ENCODE results near the gene USP35. TPM values are rescaled to one million over a fixed set of nuclear protein-coding genes. Genes with fewer than 3 reads are reported as not detected.

USP35 gene
- total and polyA plus RNA-seq, 5 donors from 2014 or later, result 0.11 to 15.0 (median 0.52) TPM

GRCh38 chr11:78150346-78150745, 38.4 kb upstream of the USP35 start:
- H3K4me1 ChIP-seq (ENCODE audit: control insufficient read depth, insufficient read depth, low read length, poor library complexity, severe bottlenecking), result no peaks in the 10 kb centered on the region
- no peaks in the 10 kb centered on the region for H3K36me3 ChIP-seq (ENCODE audit: control insufficient read depth, insufficient read depth, low read length)
- H3K9me3 ChIP-seq (ENCODE audit: control insufficient read depth in 2 of 2, low read length in 2 of 2), result no peaks in the 10 kb centered on the region
- H3K27me3 Mint-ChIP-seq, result no peaks in the 10 kb centered on the region
- H3K36me3 Mint-ChIP-seq, result no peaks in the 10 kb centered on the region
- ATAC-seq (ENCODE audit: low read depth in 2 of 2) (no peak), DNase-seq (no peak)
- H3K9me3 Mint-ChIP-seq, result no peaks in the 10 kb centered on the region
- H3K4me1 Mint-ChIP-seq, result peaks cover 0 to 2% (median 0%) of the 10 kb centered on the region in 4 donors
- no peak overlapping the region for H3K27ac ChIP-seq (ENCODE audit: insufficient read depth, low read length, poor library complexity, severe bottlenecking)
- H3K27ac Mint-ChIP-seq, result peak overlapping the region in 1 of 3 donors; percentile 10
- no peaks in the 10 kb centered on the region for H3K27me3 ChIP-seq (ENCODE audit: control insufficient read depth, insufficient read depth, low read length)
- H3K4me3 ChIP-seq (ENCODE audit: low read depth, low read length), result no peak overlapping the region
- peak overlapping the region in 1 of 4 donors; percentile 7 for H3K4me3 Mint-ChIP-seq

DNA sequence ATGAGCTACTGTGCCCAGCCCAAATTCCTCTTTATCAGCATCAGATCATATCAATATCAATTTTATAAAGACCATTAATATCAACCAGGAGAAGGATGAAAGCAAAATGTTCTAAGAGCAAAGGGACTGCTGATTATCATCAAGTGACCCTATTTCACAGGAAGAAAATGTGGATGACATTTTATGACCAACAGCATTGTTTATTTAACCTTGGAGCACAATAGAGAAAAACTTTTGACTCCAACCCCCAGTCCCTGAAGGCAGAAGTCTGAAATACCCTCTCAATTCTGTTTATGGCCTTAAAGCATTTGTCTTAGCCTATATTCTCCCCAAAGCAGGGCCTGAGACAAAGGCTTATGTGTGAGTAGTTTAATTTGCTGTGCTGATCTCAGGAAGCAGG, 38.0 kb upstream of the USP35 start:
- H3K27ac Mint-ChIP-seq, result peak overlapping the region in 2 of 3 donors; percentile 10 to 72
- Histone ChIP-seq H3K4me1 (ENCODE audit: control insufficient read depth, insufficient read depth, low read length, poor library complexity, severe bottlenecking) (no peaks in the 10 kb centered on the region), H3K9me3 (ENCODE audit: control insufficient read depth in 2 of 2, low read length in 2 of 2) (no peaks in the 10 kb centered on the region), H3K36me3 (ENCODE audit: control insufficient read depth, insufficient read depth, low read length) (no peaks in the 10 kb centered on the region), H3K27ac (ENCODE audit: insufficient read depth, low read length, poor library complexity, severe bottlenecking) (no peak overlapping the region), H3K4me3 (ENCODE audit: low read depth, low read length) (no peak overlapping the region), H3K27me3 (ENCODE audit: control insufficient read depth, insufficient read depth, low read length) (no peaks in the 10 kb centered on the region)
- H3K4me3 Mint-ChIP-seq, result no peak overlapping the region
- peaks cover 0 to 2% (median 0%) of the 10 kb centered on the region in 4 donors for H3K4me1 Mint-ChIP-seq
- no peak for ATAC-seq (ENCODE audit: low read depth in 2 of 2)
- no peaks in the 10 kb centered on the region for H3K9me3 Mint-ChIP-seq
- H3K27me3 Mint-ChIP-seq, result no peaks in the 10 kb centered on the region
- H3K36me3 Mint-ChIP-seq, result no peaks in the 10 kb centered on the region
- no peak for DNase-seq

- Mint-ChIP-seq H3K4me3 (no peak overlapping the region), H3K27me3 (no peaks in the 10 kb centered on the region), H3K9me3 (no peaks in the 10 kb centered on the region), H3K27ac (peak overlapping the region in 1 of 3 donors; percentile 72), H3K36me3 (no peaks in the 10 kb centered on the region), H3K4me1 (peaks cover 0 to 2% (median 0%) of the 10 kb centered on the region in 4 donors)
- DNase-seq (no peak), ATAC-seq (ENCODE audit: low read depth in 2 of 2) (no peak)
- no peak overlapping the region for H3K4me3 ChIP-seq (ENCODE audit: low read depth, low read length)
- no peaks in the 10 kb centered on the region for H3K36me3 ChIP-seq (ENCODE audit: control insufficient read depth, insufficient read depth, low read length)
- no peaks in the 10 kb centered on the region for H3K9me3 ChIP-seq (ENCODE audit: control insufficient read depth in 2 of 2, low read length in 2 of 2)
- no peak overlapping the region for H3K27ac ChIP-seq (ENCODE audit: insufficient read depth, low read length, poor library complexity, severe bottlenecking)
- no peaks in the 10 kb centered on the region for H3K4me1 ChIP-seq (ENCODE audit: control insufficient read depth, insufficient read depth, low read length, poor library complexity, severe bottlenecking)
- H3K27me3 ChIP-seq (ENCODE audit: control insufficient read depth, insufficient read depth, low read length), result no peaks in the 10 kb centered on the region
Observed at GRCh38 chr11:78151804-78152203, 36.9 kb upstream of the USP35 start.

DNA sequence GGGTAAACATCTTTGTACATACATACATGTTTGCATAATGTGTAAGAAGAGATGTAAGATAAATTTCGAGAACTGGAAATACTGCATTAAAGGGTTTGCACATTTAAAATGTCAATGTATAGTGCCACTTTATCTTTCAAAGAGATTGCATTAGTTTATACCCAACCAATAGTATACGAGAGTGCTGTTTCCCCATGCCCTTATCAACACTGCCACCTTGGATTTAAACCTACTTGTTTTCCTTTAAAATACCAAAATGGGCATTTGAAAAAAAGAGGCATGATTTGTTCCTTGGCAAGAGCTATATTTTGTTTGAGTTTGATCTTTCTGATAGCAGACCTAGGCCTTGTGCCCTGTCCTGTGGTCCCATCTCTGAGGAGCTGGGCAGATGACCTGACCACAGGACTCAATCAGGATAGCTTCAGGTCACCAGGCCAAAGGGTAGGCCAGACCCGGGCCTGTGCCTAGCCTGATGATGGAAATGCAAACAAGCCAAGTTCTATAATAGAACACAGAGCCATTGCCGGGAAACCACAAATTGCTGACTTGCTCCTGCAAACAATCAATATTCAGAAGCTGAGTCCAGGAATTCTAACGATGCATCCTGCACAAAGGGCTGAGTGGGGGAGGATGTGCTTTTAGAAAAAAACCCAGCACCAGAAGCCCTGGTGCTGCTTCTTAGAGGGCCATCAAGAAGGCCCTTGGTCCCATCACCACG, 32.4 kb upstream of the USP35 start:
- Histone ChIP-seq H3K9me3 (ENCODE audit: control insufficient read depth in 2 of 2, low read length in 2 of 2) (no peaks in the 10 kb centered on the region), H3K36me3 (ENCODE audit: control insufficient read depth, insufficient read depth, low read length) (no peaks in the 10 kb centered on the region), H3K27me3 (ENCODE audit: control insufficient read depth, insufficient read depth, low read length) (no peaks in the 10 kb centered on the region), H3K27ac (ENCODE audit: insufficient read depth, low read length, poor library complexity, severe bottlenecking) (no peak overlapping the region), H3K4me3 (ENCODE audit: low read depth, low read length) (no peak overlapping the region), H3K4me1 (ENCODE audit: control insufficient read depth, insufficient read depth, low read length, poor library complexity, severe bottlenecking) (no peaks in the 10 kb centered on the region)
- no peaks in the 10 kb centered on the region for H3K9me3 Mint-ChIP-seq
- H3K36me3 Mint-ChIP-seq, result no peaks in the 10 kb centered on the region
- no peak overlapping the region for H3K27ac Mint-ChIP-seq
- DNase-seq (no peak), ATAC-seq (ENCODE audit: low read depth in 2 of 2) (no peak)
- no peak overlapping the region for H3K4me3 Mint-ChIP-seq
- no peaks in the 10 kb centered on the region for H3K27me3 Mint-ChIP-seq
- H3K4me1 Mint-ChIP-seq, result no peaks in the 10 kb centered on the region

GRCh38 chr11:78158987-78159652, 29.6 kb upstream of the USP35 start:
- H3K27ac Mint-ChIP-seq, result peak overlapping the region in 1 of 3 donors; percentile 58
- no peaks in the 10 kb centered on the region for H3K9me3 ChIP-seq (ENCODE audit: control insufficient read depth in 2 of 2, low read length in 2 of 2)
- H3K4me1 Mint-ChIP-seq, result no peaks in the 10 kb centered on the region
- no peak for ATAC-seq (ENCODE audit: low read depth in 2 of 2)
- no peak overlapping the region for H3K4me3 Mint-ChIP-seq
- no peaks in the 10 kb centered on the region for H3K9me3 Mint-ChIP-seq
- no peaks in the 10 kb centered on the region for H3K36me3 Mint-ChIP-seq
- H3K4me1 ChIP-seq (ENCODE audit: control insufficient read depth, insufficient read depth, low read length, poor library complexity, severe bottlenecking), result no peaks in the 10 kb centered on the region
- H3K36me3 ChIP-seq (ENCODE audit: control insufficient read depth, insufficient read depth, low read length), result no peaks in the 10 kb centered on the region
- no peaks in the 10 kb centered on the region for H3K27me3 Mint-ChIP-seq
- H3K4me3 ChIP-seq (ENCODE audit: low read depth, low read length), result no peak overlapping the region
- no peaks in the 10 kb centered on the region for H3K27me3 ChIP-seq (ENCODE audit: control insufficient read depth, insufficient read depth, low read length)
- no peak for DNase-seq
- H3K27ac ChIP-seq (ENCODE audit: insufficient read depth, low read length, poor library complexity, severe bottlenecking), result no peak overlapping the region

DNA sequence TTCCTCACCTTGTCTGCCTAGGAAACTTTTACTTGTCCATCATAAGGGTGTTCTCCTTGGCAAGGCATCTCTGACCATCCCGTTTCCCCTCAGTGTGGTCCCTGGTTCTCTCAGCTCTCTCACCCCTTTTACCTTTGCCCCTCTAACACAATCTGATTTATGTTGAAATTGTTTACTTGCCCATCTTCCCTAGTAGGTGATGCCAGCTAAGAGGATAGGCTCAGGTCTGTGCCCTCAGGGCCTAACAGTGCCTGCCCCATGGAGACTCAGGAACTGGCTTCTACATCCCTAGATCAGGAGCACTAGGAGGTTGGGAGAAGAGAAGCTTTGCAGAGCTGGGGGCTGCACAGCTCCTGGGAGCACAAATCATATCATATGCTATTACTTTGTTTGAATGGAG, 28.2 kb upstream of the USP35 start:
- Mint-ChIP-seq H3K36me3 (no peaks in the 10 kb centered on the region), H3K27ac (peak overlapping the region in 2 of 3 donors; percentile 8 to 36), H3K27me3 (no peaks in the 10 kb centered on the region), H3K9me3 (no peaks in the 10 kb centered on the region), H3K4me1 (no peaks in the 10 kb centered on the region), H3K4me3 (no peak overlapping the region)
- no peaks in the 10 kb centered on the region for H3K27me3 ChIP-seq (ENCODE audit: control insufficient read depth, insufficient read depth, low read length)
- H3K4me1 ChIP-seq (ENCODE audit: control insufficient read depth, insufficient read depth, low read length, poor library complexity, severe bottlenecking), result no peaks in the 10 kb centered on the region
- H3K27ac ChIP-seq (ENCODE audit: insufficient read depth, low read length, poor library complexity, severe bottlenecking), result no peak overlapping the region
- DNase-seq, result no peak
- no peak overlapping the region for H3K4me3 ChIP-seq (ENCODE audit: low read depth, low read length)
- ATAC-seq (ENCODE audit: low read depth in 2 of 2), result no peak
- no peaks in the 10 kb centered on the region for H3K36me3 ChIP-seq (ENCODE audit: control insufficient read depth, insufficient read depth, low read length)
- H3K9me3 ChIP-seq (ENCODE audit: control insufficient read depth in 2 of 2, low read length in 2 of 2), result no peaks in the 10 kb centered on the region

DNA sequence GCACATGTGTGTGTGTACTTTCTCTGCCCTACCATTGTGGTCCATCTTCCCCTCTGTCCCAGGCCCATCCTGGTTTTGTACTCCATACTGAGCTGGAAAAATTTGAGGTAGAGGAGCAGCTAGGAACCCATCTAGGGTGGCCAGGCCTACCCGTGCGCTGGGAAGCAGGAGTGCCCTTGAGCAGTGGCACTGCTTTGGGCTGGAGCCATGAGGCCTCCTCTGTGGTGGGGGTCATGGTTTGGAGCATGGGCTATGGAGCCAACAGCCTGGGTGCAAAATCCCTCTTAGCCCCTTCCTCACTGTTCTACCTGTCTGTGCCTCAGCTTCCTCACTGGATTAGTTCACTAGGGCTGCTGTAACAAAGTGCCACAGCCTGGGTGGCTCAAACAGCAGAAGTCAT, 27.4 kb upstream of the USP35 start:
- Histone ChIP-seq H3K27ac (ENCODE audit: insufficient read depth, low read length, poor library complexity, severe bottlenecking) (no peak overlapping the region), H3K27me3 (ENCODE audit: control insufficient read depth, insufficient read depth, low read length) (no peaks in the 10 kb centered on the region), H3K4me3 (ENCODE audit: low read depth, low read length) (no peak overlapping the region), H3K9me3 (ENCODE audit: control insufficient read depth in 2 of 2, low read length in 2 of 2) (no peaks in the 10 kb centered on the region), H3K36me3 (ENCODE audit: control insufficient read depth, insufficient read depth, low read length) (no peaks in the 10 kb centered on the region), H3K4me1 (ENCODE audit: control insufficient read depth, insufficient read depth, low read length, poor library complexity, severe bottlenecking) (no peaks in the 10 kb centered on the region)
- no peaks in the 10 kb centered on the region for H3K9me3 Mint-ChIP-seq
- no peak overlapping the region for H3K27ac Mint-ChIP-seq
- H3K27me3 Mint-ChIP-seq, result no peaks in the 10 kb centered on the region
- H3K4me1 Mint-ChIP-seq, result no peaks in the 10 kb centered on the region
- H3K36me3 Mint-ChIP-seq, result no peaks in the 10 kb centered on the region
- ATAC-seq (ENCODE audit: low read depth in 2 of 2) (no peak), DNase-seq (no peak)
- no peak overlapping the region for H3K4me3 Mint-ChIP-seq

GRCh38 chr11:78161962-78162371, 26.8 kb upstream of the USP35 start:
- Mint-ChIP-seq H3K9me3 (no peaks in the 10 kb centered on the region), H3K27ac (no peak overlapping the region)
- no peak for DNase-seq

More at GRCh38 chr11:78161962-78162371, 26.8 kb upstream of the USP35 start:
- H3K36me3 ChIP-seq (ENCODE audit: control insufficient read depth, insufficient read depth, low read length), result no peaks in the 10 kb centered on the region
- H3K4me1 ChIP-seq (ENCODE audit: control insufficient read depth, insufficient read depth, low read length, poor library complexity, severe bottlenecking), result no peaks in the 10 kb centered on the region
- Mint-ChIP-seq H3K4me3 (no peak overlapping the region), H3K36me3 (no peaks in the 10 kb centered on the region), H3K27me3 (no peaks in the 10 kb centered on the region), H3K4me1 (no peaks in the 10 kb centered on the region)
- no peak overlapping the region for H3K27ac ChIP-seq (ENCODE audit: insufficient read depth, low read length, poor library complexity, severe bottlenecking)
- no peaks in the 10 kb centered on the region for H3K9me3 ChIP-seq (ENCODE audit: control insufficient read depth in 2 of 2, low read length in 2 of 2)
- no peaks in the 10 kb centered on the region for H3K27me3 ChIP-seq (ENCODE audit: control insufficient read depth, insufficient read depth, low read length)
- ATAC-seq (ENCODE audit: low read depth in 2 of 2), result no peak
- no peak overlapping the region for H3K4me3 ChIP-seq (ENCODE audit: low read depth, low read length)
